ENCODE data around the gene HLA-A.

Gene HLA-A

DNA sequence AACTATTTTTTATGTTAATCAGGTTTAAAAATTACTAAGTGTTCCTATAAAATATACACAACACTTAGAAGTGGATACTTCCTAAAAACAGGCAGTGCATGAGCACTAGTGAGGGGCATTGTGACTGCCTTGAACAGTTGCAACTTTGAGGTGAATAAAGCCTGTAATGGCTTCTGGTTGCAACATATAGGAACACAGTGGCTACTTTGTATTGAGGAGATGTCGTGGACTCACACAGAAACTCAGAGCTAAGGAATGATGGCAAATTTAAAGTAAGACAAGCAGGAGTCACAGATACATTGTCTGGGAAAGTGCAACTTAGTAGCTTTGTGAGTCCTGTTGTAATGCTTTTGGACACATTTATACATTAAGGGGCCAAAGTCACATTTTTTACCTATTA is 861 bp upstream of the HLA-A start:
- Mint-ChIP-seq H3K27ac (ENCODE audit: low read depth) (peak overlapping the region; percentile 100), H3K36me3 (ENCODE audit: insufficient read depth) (peaks cover 53% of the 10 kb centered on the region), H3K4me3 (peak overlapping the region; percentile 95), H3K4me1 (peaks cover 40% of the 10 kb centered on the region), H3K9me3 (no peaks in the 10 kb centered on the region), H3K27me3 (no peaks in the 10 kb centered on the region)
- no peak for ATAC-seq (replicated peaks; ENCODE audit: extremely low read depth, poor library complexity, severe bottlenecking)
- no peak for DNase-seq (ENCODE audit: low spot score in 2 of 2)

DNA sequence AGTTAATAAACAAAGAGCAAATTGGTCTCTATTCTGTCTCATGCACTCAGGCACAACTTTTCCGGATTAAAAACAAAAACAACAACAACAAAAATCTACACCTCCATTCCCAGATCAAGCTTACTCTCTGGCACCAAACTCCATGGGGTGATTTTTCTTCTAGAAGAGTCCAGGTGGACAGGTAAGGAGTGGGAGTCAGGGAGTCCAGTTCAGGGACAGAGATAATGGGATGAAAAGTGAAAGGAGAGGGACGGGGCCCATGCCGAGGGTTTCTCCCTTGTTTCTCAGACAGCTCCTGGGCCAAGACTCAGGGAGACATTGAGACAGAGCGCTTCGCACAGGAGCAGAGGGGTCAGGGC is 437 bp upstream of the HLA-A start:
- DNase-seq (ENCODE audit: low spot score in 2 of 2) (no peak), ATAC-seq (replicated peaks; ENCODE audit: extremely low read depth, poor library complexity, severe bottlenecking) (no peak)
- peak overlapping the region; percentile 100 for H3K27ac Mint-ChIP-seq (ENCODE audit: low read depth)
- no peaks in the 10 kb centered on the region for H3K27me3 Mint-ChIP-seq
- H3K36me3 Mint-ChIP-seq (ENCODE audit: insufficient read depth) = peaks cover 57% of the 10 kb centered on the region
- H3K9me3 Mint-ChIP-seq = no peaks in the 10 kb centered on the region
- peaks cover 44% of the 10 kb centered on the region for H3K4me1 Mint-ChIP-seq
- H3K4me3 Mint-ChIP-seq = peak overlapping the region; percentile 95

DNA sequence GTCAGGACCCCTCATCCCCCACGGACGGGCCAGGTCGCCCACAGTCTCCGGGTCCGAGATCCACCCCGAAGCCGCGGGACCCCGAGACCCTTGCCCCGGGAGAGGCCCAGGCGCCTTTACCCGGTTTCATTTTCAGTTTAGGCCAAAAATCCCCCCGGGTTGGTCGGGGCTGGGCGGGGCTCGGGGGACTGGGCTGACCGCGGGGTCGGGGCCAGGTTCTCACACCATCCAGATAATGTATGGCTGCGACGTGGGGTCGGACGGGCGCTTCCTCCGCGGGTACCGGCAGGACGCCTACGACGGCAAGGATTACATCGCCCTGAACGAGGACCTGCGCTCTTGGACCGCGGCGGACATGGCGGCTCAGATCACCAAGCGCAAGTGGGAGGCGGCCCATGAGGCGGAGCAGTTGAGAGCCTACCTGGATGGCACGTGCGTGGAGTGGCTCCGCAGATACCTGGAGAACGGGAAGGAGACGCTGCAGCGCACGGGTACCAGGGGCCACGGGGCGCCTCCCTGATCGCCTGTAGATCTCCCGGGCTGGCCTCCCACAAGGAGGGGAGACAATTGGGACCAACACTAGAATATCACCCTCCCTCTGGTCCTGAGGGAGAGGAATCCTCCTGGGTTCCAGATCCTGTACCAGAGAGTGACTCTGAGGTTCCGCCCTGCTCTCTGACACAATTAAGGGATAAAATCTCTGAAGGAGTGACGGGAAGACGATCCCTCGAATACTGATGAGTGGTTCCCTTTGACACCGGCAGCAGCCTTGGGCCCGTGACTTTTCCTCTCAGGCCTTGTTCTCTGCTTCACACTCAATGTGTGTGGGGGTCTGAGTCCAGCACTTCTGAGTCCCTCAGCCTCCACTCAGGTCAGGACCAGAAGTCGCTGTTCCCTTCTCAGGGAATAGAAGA is 978 bp downstream of the HLA-A start:
- H3K4me3 Mint-ChIP-seq = peak overlapping the region; percentile 95
- H3K27ac Mint-ChIP-seq (ENCODE audit: low read depth) = peak overlapping the region; percentile 100
- no peak for DNase-seq (ENCODE audit: low spot score in 2 of 2)
- peaks cover 67% of the 10 kb centered on the region for H3K36me3 Mint-ChIP-seq (ENCODE audit: insufficient read depth)
- no peaks in the 10 kb centered on the region for H3K27me3 Mint-ChIP-seq
- no peaks in the 10 kb centered on the region for H3K9me3 Mint-ChIP-seq
- peak; percentile 1 for ATAC-seq (replicated peaks; ENCODE audit: extremely low read depth, poor library complexity, severe bottlenecking)
- peaks cover 59% of the 10 kb centered on the region for H3K4me1 Mint-ChIP-seq

DNA sequence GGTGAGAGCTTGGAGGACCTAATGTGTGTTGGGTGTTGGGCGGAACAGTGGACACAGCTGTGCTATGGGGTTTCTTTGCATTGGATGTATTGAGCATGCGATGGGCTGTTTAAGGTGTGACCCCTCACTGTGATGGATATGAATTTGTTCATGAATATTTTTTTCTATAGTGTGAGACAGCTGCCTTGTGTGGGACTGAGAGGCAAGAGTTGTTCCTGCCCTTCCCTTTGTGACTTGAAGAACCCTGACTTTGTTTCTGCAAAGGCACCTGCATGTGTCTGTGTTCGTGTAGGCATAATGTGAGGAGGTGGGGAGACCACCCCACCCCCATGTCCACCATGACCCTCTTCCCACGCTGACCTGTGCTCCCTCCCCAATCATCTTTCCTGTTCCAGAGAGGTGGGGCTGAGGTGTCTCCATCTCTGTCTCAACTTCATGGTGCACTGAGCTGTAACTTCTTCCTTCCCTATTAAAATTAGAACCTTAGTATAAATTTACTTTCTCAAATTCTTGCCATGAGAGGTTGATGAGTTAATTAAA is 3.0 kb downstream of the HLA-A start:
- no peak for ATAC-seq (replicated peaks; ENCODE audit: extremely low read depth, poor library complexity, severe bottlenecking)

DNA sequence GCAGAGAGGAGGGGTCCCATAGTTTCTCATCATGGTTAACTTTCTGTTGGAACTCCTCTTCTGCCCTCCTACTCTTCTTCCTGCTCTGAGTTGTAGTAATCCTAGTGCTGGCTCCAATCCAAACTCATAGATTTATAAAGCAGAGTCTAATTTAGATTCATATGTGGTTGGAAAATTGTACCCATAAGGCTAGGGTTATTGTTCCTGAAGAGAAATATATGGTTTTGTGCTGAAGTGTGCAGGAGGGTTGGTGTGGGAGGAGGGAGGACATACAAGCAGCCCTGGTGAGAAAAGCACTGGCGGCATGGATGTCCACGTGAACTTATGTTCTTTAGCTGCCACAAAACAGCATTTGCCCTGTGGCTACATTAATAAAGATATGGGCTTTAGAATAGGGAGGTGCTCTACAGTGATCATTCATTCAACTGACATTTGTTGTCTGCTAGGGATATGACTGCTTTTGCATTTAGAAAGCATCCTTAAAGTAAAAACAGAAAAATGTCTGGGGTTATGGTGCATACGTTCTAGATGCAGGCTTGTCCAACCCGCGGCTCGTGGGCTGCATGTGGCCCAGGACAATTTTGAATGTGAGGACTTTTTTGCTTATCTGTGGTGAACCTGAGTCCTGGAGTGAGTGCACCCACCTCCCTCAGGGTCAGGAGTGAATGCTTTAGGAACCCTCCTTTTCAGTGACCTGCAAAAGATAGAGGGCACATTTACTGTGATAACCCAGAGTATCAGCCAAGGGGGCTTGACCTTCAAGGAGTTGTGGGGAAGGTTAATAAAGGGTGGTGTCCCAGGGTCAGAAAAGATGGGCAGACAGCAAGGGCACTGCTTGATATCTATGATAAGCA is 4.1 kb downstream of the HLA-A start:
- no peaks in the 10 kb centered on the region for H3K27me3 Mint-ChIP-seq
- peak overlapping the region; percentile 95 for H3K4me3 Mint-ChIP-seq
- peaks cover 70% of the 10 kb centered on the region for H3K36me3 Mint-ChIP-seq (ENCODE audit: insufficient read depth)
- no peak for ATAC-seq (replicated peaks; ENCODE audit: extremely low read depth, poor library complexity, severe bottlenecking)
- no peak for DNase-seq (ENCODE audit: low spot score in 2 of 2)
- no peaks in the 10 kb centered on the region for H3K9me3 Mint-ChIP-seq
- H3K27ac Mint-ChIP-seq (ENCODE audit: low read depth) = peak overlapping the region; percentile 100
- peaks cover 76% of the 10 kb centered on the region for H3K4me1 Mint-ChIP-seq

More for the DNA sequence above, 3.0 kb downstream of the HLA-A start:
- Mint-ChIP-seq H3K36me3 (ENCODE audit: insufficient read depth) (peaks cover 73% of the 10 kb centered on the region), H3K4me1 (peaks cover 78% of the 10 kb centered on the region), H3K27me3 (no peaks in the 10 kb centered on the region), H3K9me3 (no peaks in the 10 kb centered on the region), H3K4me3 (peak overlapping the region; percentile 95), H3K27ac (ENCODE audit: low read depth) (peak overlapping the region; percentile 100)
- no peak for DNase-seq (ENCODE audit: low spot score in 2 of 2)

DNA sequence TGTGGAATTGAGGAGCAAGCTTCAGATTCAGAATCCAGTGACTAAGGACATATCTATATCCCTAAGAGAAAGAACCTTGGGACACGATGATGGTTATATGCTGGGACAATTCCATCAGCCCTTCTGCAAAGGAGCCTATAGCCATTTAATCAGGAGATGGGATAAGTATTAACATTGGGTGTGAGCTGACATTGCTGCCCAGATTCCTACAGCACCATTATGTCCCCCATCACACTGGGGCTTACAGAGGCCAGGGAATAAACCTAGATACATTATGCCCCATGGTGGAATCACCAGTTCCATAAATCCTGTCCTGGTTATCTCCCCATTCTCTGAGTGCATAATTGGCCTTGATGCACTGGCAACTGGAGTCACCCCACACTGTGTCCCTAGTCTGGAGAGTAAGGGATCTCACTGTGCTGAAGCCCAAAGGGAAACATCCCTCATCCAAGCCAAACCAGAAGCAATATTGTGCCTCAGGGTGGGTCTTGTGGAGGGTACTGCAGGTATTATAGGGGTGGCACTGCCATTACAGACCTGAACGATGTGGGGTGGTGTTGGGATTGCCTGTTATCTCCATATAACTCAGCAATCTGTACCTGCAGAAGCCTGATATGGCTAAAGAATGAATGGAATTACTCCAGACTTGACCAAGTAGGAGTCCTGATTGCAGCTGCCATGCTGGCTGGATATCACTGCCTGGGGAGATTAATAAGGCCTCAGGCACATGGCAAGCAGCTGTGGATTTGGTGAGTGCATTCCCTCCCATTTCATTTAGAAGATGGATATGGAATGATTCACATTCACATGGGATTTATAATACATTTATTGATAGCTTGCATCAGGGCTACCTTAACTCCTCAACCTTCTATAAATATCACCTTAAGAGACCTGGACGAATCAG is 5.0 kb downstream of the HLA-A start:
- Mint-ChIP-seq H3K4me1 (peaks cover 68% of the 10 kb centered on the region), H3K36me3 (ENCODE audit: insufficient read depth) (peaks cover 61% of the 10 kb centered on the region), H3K9me3 (no peaks in the 10 kb centered on the region), H3K27me3 (no peaks in the 10 kb centered on the region), H3K4me3 (peak overlapping the region; percentile 95), H3K27ac (ENCODE audit: low read depth) (no peak overlapping the region)
- DNase-seq (ENCODE audit: low spot score in 2 of 2) (no peak), ATAC-seq (replicated peaks; ENCODE audit: extremely low read depth, poor library complexity, severe bottlenecking) (no peak)

DNA sequence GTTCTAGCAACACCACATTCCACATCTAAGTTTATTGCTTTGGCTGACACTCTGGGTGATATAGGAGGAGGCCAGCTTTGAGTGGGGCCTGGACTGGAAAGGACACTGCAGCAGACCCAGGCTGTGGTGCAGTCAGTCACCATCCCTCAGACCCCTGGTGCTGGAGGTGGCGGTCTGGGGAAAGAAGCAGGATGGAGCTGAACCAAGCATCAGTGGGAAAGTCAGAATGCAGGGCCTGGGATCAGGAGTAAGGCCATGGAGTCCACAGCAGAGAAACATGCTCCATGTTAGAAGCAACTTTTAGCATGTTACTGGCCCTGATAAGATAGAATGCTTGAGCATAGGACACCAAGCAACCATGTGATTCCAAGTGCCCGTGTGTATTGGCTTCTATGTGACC is 5.9 kb downstream of the HLA-A start:
- Mint-ChIP-seq H3K27ac (ENCODE audit: low read depth) (peak overlapping the region; percentile 73), H3K27me3 (no peaks in the 10 kb centered on the region), H3K9me3 (no peaks in the 10 kb centered on the region), H3K4me1 (peaks cover 65% of the 10 kb centered on the region), H3K36me3 (ENCODE audit: insufficient read depth) (peaks cover 52% of the 10 kb centered on the region), H3K4me3 (no peak overlapping the region)
- DNase-seq (ENCODE audit: low spot score in 2 of 2) (no peak), ATAC-seq (replicated peaks; ENCODE audit: extremely low read depth, poor library complexity, severe bottlenecking) (no peak)

DNA sequence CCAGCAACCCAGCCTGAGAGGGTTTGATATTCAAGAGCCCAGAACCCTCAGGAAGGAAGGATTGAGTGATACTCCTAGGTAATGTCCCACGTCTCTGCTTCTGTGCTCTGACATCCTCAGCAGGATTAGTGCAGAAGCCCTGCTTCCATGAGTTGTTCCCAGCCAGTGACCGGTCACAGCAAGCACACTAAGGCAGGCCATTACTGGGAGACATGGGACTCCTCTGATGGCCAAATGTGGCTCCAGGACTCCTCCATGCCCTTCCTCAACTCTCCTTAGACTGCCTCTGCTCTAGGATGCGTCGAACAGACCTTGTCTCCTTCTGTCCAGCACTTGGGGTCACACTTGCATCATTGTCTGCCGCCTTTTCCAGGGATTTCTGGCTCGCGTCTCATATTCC is 7.6 kb downstream of the HLA-A start:
- H3K4me1 Mint-ChIP-seq = peaks cover 59% of the 10 kb centered on the region
- no peak for ATAC-seq (replicated peaks; ENCODE audit: extremely low read depth, poor library complexity, severe bottlenecking)
- no peak overlapping the region for H3K27ac Mint-ChIP-seq (ENCODE audit: low read depth)

DNA sequence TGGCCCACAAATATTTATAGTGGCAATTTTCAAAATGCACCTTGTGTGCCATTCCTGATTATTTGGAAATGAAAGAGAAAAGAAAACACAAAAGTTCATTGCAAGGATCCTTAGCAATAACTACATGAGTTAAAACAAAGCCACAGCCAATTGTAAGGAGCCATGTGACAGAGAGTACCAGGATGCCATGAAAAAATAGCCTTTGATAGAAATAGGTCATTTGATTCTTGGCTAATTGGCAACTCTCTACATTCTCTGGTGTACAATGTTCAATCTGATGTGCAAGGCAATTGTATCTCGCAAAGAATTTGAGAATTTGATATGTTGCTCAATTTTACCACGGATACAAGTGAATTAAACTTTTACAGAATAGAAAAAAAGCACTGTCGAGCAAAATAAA is 9.6 kb downstream of the HLA-A start:
- DNase-seq (ENCODE audit: low spot score in 2 of 2) = no peak
- H3K36me3 Mint-ChIP-seq (ENCODE audit: insufficient read depth) = peaks cover 16% of the 10 kb centered on the region

More for the DNA sequence above, 7.6 kb downstream of the HLA-A start:
- Mint-ChIP-seq H3K4me3 (no peak overlapping the region), H3K27me3 (no peaks in the 10 kb centered on the region), H3K36me3 (ENCODE audit: insufficient read depth) (peaks cover 35% of the 10 kb centered on the region), H3K9me3 (no peaks in the 10 kb centered on the region)
- DNase-seq (ENCODE audit: low spot score in 2 of 2) = no peak

DNA sequence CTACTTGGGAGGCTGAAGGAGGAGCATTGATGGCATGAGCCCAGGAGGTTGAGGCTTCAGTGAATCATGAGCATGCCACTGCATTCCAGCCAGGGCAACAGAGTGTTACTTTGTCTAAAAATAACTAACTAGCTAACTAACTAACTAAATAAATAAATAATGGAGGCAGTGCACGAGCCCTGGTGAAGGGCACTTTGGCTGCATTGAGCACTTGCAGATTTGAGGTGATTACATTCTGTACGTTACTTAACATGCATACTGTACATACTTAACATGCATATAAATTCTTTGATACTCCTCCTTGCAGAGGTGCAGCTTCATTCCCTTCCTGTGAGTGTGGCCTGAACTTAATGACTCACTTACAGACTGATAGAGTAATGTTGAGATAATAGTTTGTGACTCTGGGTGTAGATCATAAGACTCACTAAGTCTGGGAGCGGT is 10.7 kb downstream of the HLA-A start:
- Mint-ChIP-seq H3K27me3 (no peaks in the 10 kb centered on the region), H3K4me1 (peaks cover 28% of the 10 kb centered on the region), H3K4me3 (no peak overlapping the region), H3K36me3 (ENCODE audit: insufficient read depth) (peaks cover 9% of the 10 kb centered on the region), H3K9me3 (no peaks in the 10 kb centered on the region), H3K27ac (ENCODE audit: low read depth) (no peak overlapping the region)
- ATAC-seq (replicated peaks; ENCODE audit: extremely low read depth, poor library complexity, severe bottlenecking) (no peak), DNase-seq (ENCODE audit: low spot score in 2 of 2) (no peak)

More for the DNA sequence above, 9.6 kb downstream of the HLA-A start:
- Mint-ChIP-seq H3K27me3 (no peaks in the 10 kb centered on the region), H3K4me1 (peaks cover 39% of the 10 kb centered on the region), H3K9me3 (no peaks in the 10 kb centered on the region), H3K27ac (ENCODE audit: low read depth) (no peak overlapping the region), H3K4me3 (no peak overlapping the region)
- ATAC-seq (replicated peaks; ENCODE audit: extremely low read depth, poor library complexity, severe bottlenecking) = no peak

DNA sequence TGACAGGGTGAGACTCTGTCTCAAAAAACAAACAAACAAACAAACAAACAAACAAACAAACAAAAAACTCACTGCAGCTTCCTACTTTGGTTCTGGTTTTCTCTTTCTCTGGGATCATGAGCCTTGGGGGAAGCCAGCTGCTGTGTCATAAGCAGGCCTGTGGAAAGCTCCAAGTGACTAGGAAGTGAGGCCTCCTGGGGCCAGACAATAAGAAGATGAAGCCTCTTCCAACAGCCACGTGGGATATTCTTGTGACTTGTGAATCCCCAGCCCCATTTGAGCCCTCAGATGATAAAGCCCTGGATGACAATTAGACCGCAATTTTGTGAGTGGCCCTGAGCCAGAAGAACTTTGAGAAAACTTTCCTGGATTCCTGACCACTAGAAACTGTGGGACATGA is 11.4 kb downstream of the HLA-A start:
- ATAC-seq (replicated peaks; ENCODE audit: extremely low read depth, poor library complexity, severe bottlenecking) (no peak), DNase-seq (ENCODE audit: low spot score in 2 of 2) (no peak)
- Mint-ChIP-seq H3K27ac (ENCODE audit: low read depth) (no peak overlapping the region), H3K27me3 (no peaks in the 10 kb centered on the region), H3K9me3 (no peaks in the 10 kb centered on the region), H3K4me1 (peaks cover 21% of the 10 kb centered on the region), H3K36me3 (ENCODE audit: insufficient read depth) (peaks cover 8% of the 10 kb centered on the region), H3K4me3 (no peak overlapping the region)

DNA sequence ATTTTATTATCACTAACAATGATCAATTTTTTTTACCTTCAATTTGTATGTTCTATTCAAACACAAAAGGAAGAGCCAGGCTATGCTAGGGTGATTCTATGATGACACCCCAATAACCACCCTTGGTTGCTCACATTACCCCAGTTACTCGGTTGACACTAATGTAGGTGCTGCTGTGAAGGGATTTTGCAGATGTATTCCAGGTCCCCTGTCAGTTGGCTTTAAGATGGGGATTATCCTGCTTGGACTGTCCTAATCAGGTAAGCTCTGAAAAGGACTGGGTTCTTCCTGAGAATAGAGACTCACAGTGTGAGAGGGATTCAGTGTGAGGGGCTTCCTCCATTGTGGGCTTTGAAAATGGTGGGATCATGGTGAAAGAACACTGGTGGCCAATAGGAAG is 11.9 kb downstream of the HLA-A start:
- no peaks in the 10 kb centered on the region for H3K9me3 Mint-ChIP-seq
- DNase-seq (ENCODE audit: low spot score in 2 of 2) (no peak), ATAC-seq (replicated peaks; ENCODE audit: extremely low read depth, poor library complexity, severe bottlenecking) (no peak)
- H3K4me3 Mint-ChIP-seq = no peak overlapping the region
- H3K27ac Mint-ChIP-seq (ENCODE audit: low read depth) = no peak overlapping the region
- peaks cover 7% of the 10 kb centered on the region for H3K36me3 Mint-ChIP-seq (ENCODE audit: insufficient read depth)
- H3K27me3 Mint-ChIP-seq = no peaks in the 10 kb centered on the region
- H3K4me1 Mint-ChIP-seq = peaks cover 16% of the 10 kb centered on the region

All from central memory CD8-positive, alpha-beta T cell (primary cell).